HepG2 (cell line): ENCODE measurements around the gene TMEM238. TPM values are rescaled to one million over a fixed set of nuclear protein-coding genes. Genes with fewer than 3 reads are reported as not detected.

Experiments used
- ATAC-seq: fragments of 200-7000 bp; cut with Tn5 transposase; 3 replicates; pipeline ENCODE4 v1.9.1; 2020; ENCODE audit warnings: mild to moderate bottlenecking, moderate library complexity
- BruUV-seq: library from RNA; stranded (reverse); fragments of 400-500 nt; replicated peaks from 2 replicates; lab custom pipeline; 2021; lab: Mats Ljungman, UMichigan
- CTCF ChIA-PET: fragments of 300-600 bp; formaldehyde crosslinking; extraction: SDS; loops from one replicate; lab custom pipeline; 2021; ENCODE audit warnings: low total read pairs, inconsistent platforms, low intra/inter-chr PET ratio; lab: Yijun Ruan, JAX
- POLR2A ChIA-PET: fragments of 350-600 bp; sonication (Branson Sonifier 250); formaldehyde crosslinking; loops from one replicate; lab custom pipeline; 2020; ENCODE audit warnings: antibody characterized with exemption, inconsistent platforms; lab: Yijun Ruan, JAX
- DNase-seq: peaks from one replicate; pipeline ENCODE4 v3.0.0-alpha.2; 2015; ENCODE audit warnings: low spot score
- FAIRE-seq: peaks from 3 replicates; lab custom pipeline; 2011; peaks lifted over from hg19 to GRCh38; lab: Jason Lieb, UNC
- H2AFZ ChIP-seq: one replicate; pipeline ENCODE4 v1.6.1; 2011; ENCODE audit warnings: low read length, inconsistent platforms
- H3K27ac ChIP-seq: fragments of 300-600 bp; 3 replicates; pipeline ENCODE4 v1.8.0; 2011; ENCODE audit warnings: mixed run types, mild to moderate bottlenecking, mixed read lengths, low read length, inconsistent platforms; ENCODE audit not compliant: insufficient read depth; ENCODE audit errors: extremely low read length
- H3K27me3 ChIP-seq, 2 experiments: fragments of 200-600 bp in 1 of 2; 2 replicates in 1 of 2; 3 replicates in 1 of 2; pipeline versions ENCODE4 v1.6.0 to v1.8.0; 2011; ENCODE audit warnings: low read length in 2 of 2, mild to moderate bottlenecking in 2 of 2, moderate library complexity in 2 of 2, inconsistent platforms in 1 of 2; ENCODE audit not compliant: insufficient read depth in 2 of 2, control insufficient read depth in 1 of 2
- H3K36me3 ChIP-seq, 2 experiments: fragments of 200-600 bp in 1 of 2; replicated peaks in 1 of 2; 2 replicates in 1 of 2; 3 replicates in 1 of 2; pipeline versions ENCODE4 v1.5.1 to v1.8.0; 2011; ENCODE audit warnings: low read length in 2 of 2, inconsistent platforms in 1 of 2; ENCODE audit not compliant: insufficient read depth in 2 of 2, control insufficient read depth in 1 of 2
- H3K4me1 ChIP-seq: 2 replicates; pipeline ENCODE4 v1.5.1; 2012; ENCODE audit warnings: low read length, inconsistent platforms; ENCODE audit not compliant: insufficient read depth
- H3K4me2 ChIP-seq: 2 replicates; pipeline ENCODE4 v1.6.0; 2011; ENCODE audit warnings: low read depth, low read length, inconsistent platforms
- H3K4me3 ChIP-seq, 3 experiments: fragments of 200-600 bp in 1 of 3; sonication (generic), shearing (Covaris generic) in 1 of 3; replicated peaks in 1 of 3; 2 replicates each; pipeline ENCODE4 v1.5.1; 2011 to 2016; ENCODE audit warnings: low read length in 3 of 3, inconsistent platforms in 2 of 3, low read depth in 2 of 3, mild to moderate bottlenecking in 2 of 3, control low read depth in 1 of 3, mixed read lengths in 1 of 3; ENCODE audit not compliant: insufficient read depth in 1 of 3
- H3K79me2 ChIP-seq: one replicate; pipeline ENCODE4 v1.6.1; 2011; ENCODE audit warnings: low read length, inconsistent platforms; ENCODE audit not compliant: insufficient read depth
- H3K9ac ChIP-seq: 2 replicates; pipeline ENCODE4 v1.6.0; 2011; ENCODE audit warnings: mild to moderate bottlenecking, low read depth, low read length, inconsistent platforms; ENCODE audit not compliant: insufficient read depth
- H3K9me3 ChIP-seq: 2 replicates; pipeline ENCODE4 v1.5.1; 2012; ENCODE audit warnings: mild to moderate bottlenecking, low read length
- H4K20me1 ChIP-seq: 2 replicates; pipeline ENCODE4 v1.6.0; 2011; ENCODE audit warnings: inconsistent platforms, mild to moderate bottlenecking, low read length, moderate library complexity; ENCODE audit not compliant: insufficient read depth
- CEBPG ChIP-seq: IDR thresholded peaks from 2 replicates; pipeline ENCODE4 v1.6.1; 2016
- EP300 ChIP-seq, 3 experiments: sonication (generic) in 1 of 3; formaldehyde crosslinking in 1 of 3; IDR thresholded peaks; 2 replicates each; pipeline versions ENCODE4 v1.5.1 to v1.6.1; 2011 to 2020; ENCODE audit warnings: low read depth in 2 of 3, low read length in 2 of 3, borderline replicate concordance in 1 of 3, improper control_type of control experiment in 1 of 3, mild to moderate bottlenecking in 1 of 3, missing genetic modification reagents in 1 of 3, moderate library complexity in 1 of 3
- ERF ChIP-seq: IDR thresholded peaks from 2 replicates; pipeline ENCODE4 v1.6.1; 2018; ENCODE audit warnings: missing biosample characterization, missing genetic modification reagents
- ETS1 ChIP-seq: sonication (generic); formaldehyde crosslinking; IDR thresholded peaks from 2 replicates; pipeline ENCODE4 v1.4.0; 2020; ENCODE audit warnings: missing genetic modification reagents
- FOXP4 ChIP-seq: sonication (generic); formaldehyde crosslinking; IDR thresholded peaks from 2 replicates; pipeline ENCODE4 v1.4.0; 2020; ENCODE audit warnings: missing genetic modification reagents
- IKZF4 ChIP-seq: sonication (generic); formaldehyde crosslinking; IDR thresholded peaks from 2 replicates; pipeline ENCODE4 v1.5.1; 2020; ENCODE audit warnings: borderline replicate concordance, mild to moderate bottlenecking, low read depth, missing genetic modification reagents; ENCODE audit errors: not compliant biosample characterization
- NCOA1 ChIP-seq: sonication (generic); formaldehyde crosslinking; IDR thresholded peaks from 2 replicates; pipeline ENCODE4 v1.9.0; 2021; ENCODE audit warnings: missing genetic modification reagents
- RERE ChIP-seq: IDR thresholded peaks from 2 replicates; pipeline ENCODE4 v1.6.1; 2016; ENCODE audit warnings: low read depth, missing genetic modification reagents, missing compliant biosample characterization
- RFX1 ChIP-seq: fragments of 450-650 bp; IDR thresholded peaks from 2 replicates; pipeline ENCODE4 v1.6.1; 2017
- ZBTB34 ChIP-seq: sonication (generic); formaldehyde crosslinking; IDR thresholded peaks from 2 replicates; pipeline ENCODE4 v1.8.0; 2022; ENCODE audit warnings: mild to moderate bottlenecking, missing genetic modification reagents
- ZFP1 ChIP-seq: IDR thresholded peaks from 2 replicates; pipeline ENCODE4 v1.6.1; 2016
- ZNF350 ChIP-seq: sonication (generic); formaldehyde crosslinking; IDR thresholded peaks from 2 replicates; pipeline ENCODE4 v1.4.0; 2020; ENCODE audit warnings: mild to moderate bottlenecking, low read depth, missing genetic modification reagents, borderline replicate concordance
- ZNF354B ChIP-seq: sonication (generic); formaldehyde crosslinking; IDR thresholded peaks from 2 replicates; pipeline ENCODE4 v1.8.0; 2022; ENCODE audit warnings: mild to moderate bottlenecking, missing genetic modification reagents
- ZNF567 ChIP-seq: sonication (generic); formaldehyde crosslinking; IDR thresholded peaks from 2 replicates; pipeline ENCODE4 v1.8.1; 2023; ENCODE audit warnings: mild to moderate bottlenecking, missing genetic modification reagents, borderline replicate concordance
- ZNF709 ChIP-seq: sonication (generic); formaldehyde crosslinking; IDR thresholded peaks from 2 replicates; pipeline ENCODE4 v1.5.0; 2020; ENCODE audit warnings: mild to moderate bottlenecking, missing genetic modification reagents
- WGBS: methylation state at CpG from one replicate; pipeline ENCODE4 v1.1.6; 2017; ENCODE audit warnings: low lambda C conversion rate; 5-methylcytosine and 5-hydroxymethylcytosine counted together
- in situ Hi-C: cut with HindIII; loops from 2 replicates; pipeline ENCODE4 v1.10.0; 2017; ENCODE audit warnings: low pct_unique_long_range_greater_than_20kb; ENCODE audit not compliant: extremely low pct_ligation_motif_present
- intact Hi-C: fragments of 100-400 bp; cut with micrococcal nuclease; formaldehyde crosslinking; loops from one replicate; pipeline ENCODE4 v1.10.0; 2022; ENCODE audit not compliant: unreplicated experiment
- polyA plus RNA-seq, 8 experiments: library from polyadenylated mRNA; depleted of rRNA in 3 of 8; stranded (reverse) in 7 of 8; unstranded in 1 of 8; fragments of >200 nt; fragmentation: Illumina TruSeq in 4 of 8; extraction: Trizol in 4 of 8; gene quantifications; 2 replicates each; pipeline versions ENCODE4 v1.2.1 to v1.2.3, GENCODE V29; 2011 to 2016; ENCODE audit warnings: low read depth in 4 of 8, missing spikeins in 1 of 8, mixed read lengths in 1 of 8; ENCODE audit not compliant: insufficient read depth in 1 of 8
- total RNA-seq, 5 experiments: library from RNA; depleted of rRNA; stranded (reverse); fragments of >200 nt; fragmentation: Illumina TruSeq; extraction: Trizol; gene quantifications; 2 replicates each; pipeline ENCODE4 v1.2.3, GENCODE V29; 2016; ENCODE audit warnings: low read depth in 1 of 5

TMEM238 gene
- total and polyA plus RNA-seq, 2 of the 13 experiments (the other 11 are each of a cell fraction or from before 2014, with no cell fraction given): not detected

- no peak overlapping the region for H3K27ac ChIP-seq
- whole genome bisulfite sequencing: 89% methylated on average over 10 of the region's 10 CpGs
- ChIA-PET CTCF (no interaction called here), POLR2A (no interaction called here)
- peaks cover 6% of the 10 kb centered on the region for H3K4me1 ChIP-seq
- H3K36me3 ChIP-seq: peaks cover 2 to 7% of the 10 kb centered on the region in 2 experiments; a peak in 3 of 5 replicates
- BruUV-seq: no TSS peak
- in situ Hi-C loops: no loop called here
- FAIRE-seq (no peak), DNase-seq (no peak), ATAC-seq (no peak)
- no peaks in the 10 kb centered on the region for H3K9me3 ChIP-seq
- H3K79me2 ChIP-seq: no peaks in the 10 kb centered on the region
- H3K27me3 ChIP-seq: peaks cover 6 to 12% of the 10 kb centered on the region in 2 experiments; a peak in 4 of 5 replicates
- H3K4me3 ChIP-seq: no peak overlapping the region
- H3K4me2 ChIP-seq: no peak overlapping the region
- H4K20me1 ChIP-seq: no peaks in the 10 kb centered on the region
- H3K9ac ChIP-seq: no peak overlapping the region
- no peak overlapping the region for H2AFZ ChIP-seq
- intact Hi-C loops: no loop called here
- no peak for TF ChIP-seq RFX1
- no peak for TF ChIP-seq EP300 (IDR thresholded peaks at IDR 0.05; ENCODE audit: low read depth in 2 of 2, low read length in 2 of 2)
- no peak for TF ChIP-seq EP300 (CRISPR knock-in tag; IDR thresholded peaks at IDR 0.05; ENCODE audit: borderline replicate concordance)
- TF ChIP-seq ERF (CRISPR knock-in tag): no peak
- no peak for TF ChIP-seq NCOA1 (CRISPR knock-in tag)
- TF ChIP-seq CEBPG (CRISPR knock-in tag): no peak
- no peak for TF ChIP-seq RERE (CRISPR knock-in tag)
- TF ChIP-seq ZNF709 (CRISPR knock-in tag): no peak
- no peak for TF ChIP-seq ZNF354B (CRISPR knock-in tag)
- no peak for TF ChIP-seq IKZF4
- no peak for TF ChIP-seq ZNF350
- no peak for TF ChIP-seq FOXP4 (CRISPR knock-in tag)
- no peak for TF ChIP-seq ZBTB34 (CRISPR knock-in tag)
- no peak for TF ChIP-seq ETS1 (CRISPR knock-in tag)
- no peak for TF ChIP-seq ZFP1 (CRISPR knock-in tag)
- no peak for TF ChIP-seq ZNF567 (CRISPR knock-in tag)
Observed at GRCh38 chr19:55347442-55348009, 36.6 kb downstream of the TMEM238 start.
